Erythroblast (primary cell): ENCODE results near the gene GCC2.
"Not testable (repeated sequence)": the region's sequence is repeated elsewhere in the genome, so short reads cannot be mapped to it uniquely, and the experiment has no call there.

Experiments
- DNase-seq, 2 experiments: peaks; one replicate each; lab custom pipeline; 2025; lab: John Stamatoyannopoulos, UW
- GATA1 ChIP-seq: IDR thresholded peaks from 2 replicates; pipeline ENCODE4 v1.6.1; 2011; ENCODE audit warnings: low read depth, mild to moderate bottlenecking, control low read depth, low read length, moderate library complexity
- POLR2A ChIP-seq: IDR thresholded peaks from 2 replicates; pipeline ENCODE4 v1.6.1; 2011; ENCODE audit warnings: mild to moderate bottlenecking, low read length

The GCC2 gene

GRCh38 chr2:108454440-108454839 is 5.4 kb downstream of the GCC2 start:
- no peak for DNase-seq
- no peak for TF ChIP-seq GATA1
- TF ChIP-seq POLR2A = no peak

GRCh38 chr2:108455571-108455970 is 6.6 kb downstream of the GCC2 start:
- TF ChIP-seq GATA1 (no peak), POLR2A (no peak)
- no peak for DNase-seq

DNA sequence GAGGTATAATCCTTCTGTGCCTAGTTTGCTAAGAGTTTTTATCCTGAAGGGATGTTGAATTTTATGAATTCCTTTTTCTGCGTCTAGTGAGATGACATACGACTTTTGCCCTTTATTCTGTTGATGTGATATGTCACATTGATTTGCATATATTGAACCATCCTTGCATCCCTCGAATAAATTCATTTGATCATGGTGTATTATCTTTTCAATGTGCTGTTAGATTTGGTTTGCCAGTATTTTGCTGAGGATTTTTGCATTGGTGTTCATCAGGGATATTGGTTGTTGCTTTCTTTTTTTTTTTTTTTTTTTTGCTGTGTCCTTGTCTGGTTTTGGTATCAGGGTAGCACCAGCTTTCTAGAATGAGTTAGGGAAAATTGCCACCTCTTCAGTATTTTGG is 9.1 kb downstream of the GCC2 start:
- no peak for TF ChIP-seq POLR2A
- TF ChIP-seq GATA1 = no peak
- DNase-seq = peak in 1 of 2 experiments; percentile 6

- TF ChIP-seq POLR2A (no peak), GATA1 (no peak)
- no peak for DNase-seq
These were observed 10.4 kb downstream of the GCC2 start for GRCh38 chr2:108459441-108459840.

GRCh38 chr2:108460345-108461037 is 11.5 kb downstream of the GCC2 start:
- DNase-seq = no peak

GRCh38 chr2:108477099-108477498 is 28.1 kb downstream of the GCC2 start:
- DNase-seq = no peak
- no peak for TF ChIP-seq GATA1
- no peak for TF ChIP-seq POLR2A

More at GRCh38 chr2:108460345-108461037, 11.5 kb downstream of the GCC2 start:
- no peak for TF ChIP-seq POLR2A
- no peak for TF ChIP-seq GATA1

DNA sequence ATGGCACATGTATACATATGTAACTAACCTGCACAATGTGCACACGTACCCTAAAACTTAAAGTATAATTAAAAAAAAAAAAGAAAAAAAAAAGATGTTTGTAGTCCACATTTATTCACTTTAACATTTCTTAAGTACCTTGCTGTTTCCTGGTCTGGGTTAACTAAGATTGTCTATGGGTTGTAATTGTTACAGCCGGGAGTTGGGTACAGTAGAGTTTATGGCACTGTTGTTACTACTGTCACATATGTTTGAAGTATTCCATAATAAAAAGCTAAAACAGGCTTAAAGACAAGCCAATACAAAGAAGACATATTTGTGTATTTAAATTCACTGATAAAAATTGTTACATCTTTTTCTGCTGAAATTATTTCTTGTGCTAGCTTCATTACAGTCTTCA is 36.2 kb downstream of the GCC2 start:
- DNase-seq = no peak
- TF ChIP-seq GATA1 (no peak), POLR2A (no peak)

DNA sequence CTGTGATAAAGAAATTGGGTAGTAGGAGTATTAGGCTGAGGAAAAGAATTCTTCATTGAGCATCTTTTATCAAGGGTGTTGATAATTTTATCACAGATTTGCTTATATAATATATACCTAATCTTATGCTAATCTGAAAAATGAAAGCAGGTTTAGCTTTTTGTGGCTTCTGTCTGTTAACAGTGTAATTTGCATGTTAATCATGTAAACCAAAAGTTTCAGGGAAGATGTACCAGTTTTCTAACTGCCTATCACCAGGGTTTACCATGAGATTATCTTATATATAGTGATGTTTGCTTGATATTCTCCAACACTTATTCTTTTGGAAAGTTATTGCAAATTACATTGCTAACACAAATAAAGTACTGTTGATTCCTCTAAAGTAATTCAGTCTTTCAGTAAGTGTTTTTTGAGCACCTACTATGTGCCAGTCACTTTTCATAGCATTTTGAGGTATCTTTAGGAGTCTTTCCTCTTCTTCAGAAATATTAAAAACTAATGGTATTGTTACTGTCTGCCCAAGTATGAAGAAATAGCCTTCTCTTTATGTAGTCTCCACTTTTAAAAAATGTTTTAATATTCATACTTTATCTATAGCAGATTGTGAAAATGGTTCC is 41.6 kb downstream of the GCC2 start:
- TF ChIP-seq GATA1 = no peak
- no peak for TF ChIP-seq POLR2A
- DNase-seq = no peak

GRCh38 chr2:108491848-108492247 is 42.8 kb downstream of the GCC2 start:
- no peak for DNase-seq
- TF ChIP-seq POLR2A (no peak), GATA1 (no peak)

- TF ChIP-seq POLR2A (no peak), GATA1 (no peak)
- no peak for DNase-seq
These were observed 43.4 kb downstream of the GCC2 start for GRCh38 chr2:108492364-108492763.

DNA sequence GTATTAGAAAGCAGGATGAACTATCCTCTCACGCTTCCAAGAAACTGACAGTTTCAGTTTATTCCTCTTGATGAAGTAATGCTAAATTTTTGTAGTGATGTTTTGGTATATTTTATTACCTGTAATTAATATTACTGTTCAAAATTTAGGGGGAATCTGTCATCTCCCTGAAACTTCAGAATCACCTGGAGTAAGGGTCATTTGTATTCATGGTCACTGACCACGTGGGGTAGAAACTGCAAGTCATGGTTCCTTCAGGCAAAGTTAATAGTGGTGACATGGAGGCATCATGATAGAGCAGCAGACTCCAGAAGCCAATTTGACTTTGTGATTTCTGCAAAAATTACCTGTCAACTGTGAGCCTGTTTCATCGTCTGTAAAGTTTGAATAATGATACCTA is 47.2 kb downstream of the GCC2 start:
- not testable (repeated sequence) for DNase-seq

- not testable (repeated sequence) for DNase-seq
These were observed 58.6 kb downstream of the GCC2 start for GRCh38 chr2:108507620-108508019.

GRCh38 chr2:108512431-108512830 is 63.4 kb downstream of the GCC2 start:
- not testable (repeated sequence) for DNase-seq

DNA sequence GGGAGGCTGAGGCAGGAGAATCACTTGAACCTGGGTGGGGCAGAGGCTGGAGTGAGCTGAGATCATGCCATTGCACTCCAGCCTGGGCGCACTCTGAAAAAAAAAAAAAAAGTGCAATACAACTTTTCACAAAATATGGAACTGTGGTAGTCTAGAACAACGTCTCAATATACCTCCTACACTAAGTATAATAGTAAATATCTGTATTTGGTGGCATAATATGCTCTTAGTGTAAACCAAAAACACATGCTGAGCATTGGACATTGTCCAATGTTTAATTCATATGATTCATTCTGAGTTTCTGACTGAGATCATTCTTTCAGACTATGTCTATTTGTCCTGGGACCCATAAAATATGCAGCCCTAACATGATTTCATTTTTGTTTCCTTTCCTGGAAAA is 65.5 kb downstream of the GCC2 start:
- DNase-seq = not testable (repeated sequence)

GRCh38 chr2:108524688-108525087 is 75.7 kb downstream of the GCC2 start:
- not testable (repeated sequence) for DNase-seq

DNA sequence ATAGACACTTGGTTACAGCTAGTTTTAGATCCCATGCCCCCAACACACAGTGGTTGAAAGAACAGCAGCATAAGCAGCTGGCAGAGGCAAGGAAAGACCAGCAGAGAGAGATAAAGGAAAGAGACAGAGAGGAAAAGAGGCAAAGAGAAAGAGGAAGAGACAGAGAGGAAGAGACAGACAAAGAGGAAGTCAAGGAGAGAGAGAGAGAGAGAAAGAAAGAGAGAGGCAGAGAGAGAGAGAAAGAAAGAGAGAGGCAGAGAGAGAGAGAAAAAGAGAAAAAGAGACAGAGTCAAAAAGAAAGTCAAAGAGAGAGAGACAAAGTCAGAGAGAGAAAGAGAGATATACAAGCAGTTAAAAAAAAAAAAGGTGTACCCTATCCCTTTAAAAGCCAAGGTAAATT is 76.3 kb downstream of the GCC2 start:
- DNase-seq = not testable (repeated sequence)
